Muscle layer of duodenum (tissue), 2 donors: Measurements from ENCODE around the gene CNBD2.
"Not testable (repeated sequence)": the region's sequence is repeated elsewhere in the genome, so short reads cannot be mapped to it uniquely, and the experiment has no call there.

Experiments
- H3K27ac ChIP-seq: one replicate; pipeline ENCODE4 v1.7.0; 2013; ENCODE audit warnings: mild to moderate bottlenecking, low read length
- H3K27me3 ChIP-seq: one replicate; pipeline ENCODE4 v1.7.0; 2013; ENCODE audit warnings: low read depth, mild to moderate bottlenecking, control low read depth, low read length
- H3K36me3 ChIP-seq, 2 donors: one replicate each; pipeline ENCODE4 v1.7.0; 2013; ENCODE audit warnings: low read length in 2 of 2, control low read depth in 1 of 2, mild to moderate bottlenecking in 1 of 2; ENCODE audit not compliant: insufficient read depth in 2 of 2, control insufficient read depth in 1 of 2
- H3K4me1 ChIP-seq, 2 donors: one replicate each; pipeline ENCODE4 v1.7.0; 2013; ENCODE audit warnings: low read length in 2 of 2, mild to moderate bottlenecking in 2 of 2, control low read depth in 1 of 2, moderate library complexity in 1 of 2; ENCODE audit not compliant: insufficient read depth in 2 of 2, control insufficient read depth in 1 of 2
- H3K4me3 ChIP-seq, 2 donors: one replicate each; pipeline ENCODE4 v1.7.0; 2013; ENCODE audit warnings: low read length in 2 of 2, low read depth in 1 of 2, mild to moderate bottlenecking in 1 of 2
- H3K9me3 ChIP-seq, 2 donors: one replicate each; pipeline ENCODE4 v1.7.0; 2013; ENCODE audit warnings: low read length in 2 of 2, control low read depth in 1 of 2, mild to moderate bottlenecking in 1 of 2; ENCODE audit not compliant: control insufficient read depth in 1 of 2
- donor health status: healthy.

CNBD2 gene

DNA sequence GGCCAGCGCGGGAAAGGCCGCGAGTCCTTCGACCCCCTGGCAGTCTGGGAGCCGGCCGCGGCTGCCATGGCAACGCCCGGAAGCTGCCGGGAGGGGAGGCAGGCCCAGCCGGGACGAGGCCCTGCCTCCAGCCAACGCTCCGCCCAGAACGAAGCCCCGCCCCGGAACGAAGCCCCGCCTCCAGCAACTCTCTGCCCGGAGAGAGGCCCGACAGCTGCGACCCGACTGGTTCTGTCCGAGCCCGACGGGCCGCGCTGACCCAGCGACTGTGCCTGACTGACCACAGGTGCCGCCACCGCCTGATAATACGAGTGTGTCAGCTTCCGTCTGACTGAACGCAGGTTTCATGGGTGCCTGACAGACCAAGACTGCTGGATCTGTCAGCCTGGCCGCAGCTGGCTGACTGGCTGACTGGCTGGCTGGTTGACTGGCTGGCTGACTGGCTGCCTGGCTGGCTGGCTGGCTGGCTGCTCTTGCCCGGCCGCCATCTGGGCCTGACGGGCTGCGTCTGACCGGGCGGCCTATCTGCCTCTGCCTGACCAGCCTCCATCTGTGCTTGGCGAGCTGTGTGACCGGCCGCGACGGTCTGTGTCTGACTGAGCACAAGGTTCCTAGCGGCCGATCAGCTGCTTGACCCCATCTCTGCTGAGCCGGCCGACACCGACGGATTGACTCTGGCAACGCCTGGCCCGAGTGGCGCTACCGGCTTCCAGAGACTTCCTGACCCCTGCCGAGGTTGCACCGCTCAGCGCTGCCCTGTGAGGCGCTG is 96.5 kb downstream of the CNBD2 start:
- Histone ChIP-seq H3K9me3 (no peaks in the 10 kb centered on the region), H3K36me3 (no peaks in the 10 kb centered on the region), H3K27ac (peak overlapping the region; percentile 39), H3K4me3 (peak overlapping the region; percentile 70 to 74), H3K27me3 (no peaks in the 10 kb centered on the region), H3K4me1 (peaks cover 3 to 12% of the 10 kb centered on the region in 2 donors)

DNA sequence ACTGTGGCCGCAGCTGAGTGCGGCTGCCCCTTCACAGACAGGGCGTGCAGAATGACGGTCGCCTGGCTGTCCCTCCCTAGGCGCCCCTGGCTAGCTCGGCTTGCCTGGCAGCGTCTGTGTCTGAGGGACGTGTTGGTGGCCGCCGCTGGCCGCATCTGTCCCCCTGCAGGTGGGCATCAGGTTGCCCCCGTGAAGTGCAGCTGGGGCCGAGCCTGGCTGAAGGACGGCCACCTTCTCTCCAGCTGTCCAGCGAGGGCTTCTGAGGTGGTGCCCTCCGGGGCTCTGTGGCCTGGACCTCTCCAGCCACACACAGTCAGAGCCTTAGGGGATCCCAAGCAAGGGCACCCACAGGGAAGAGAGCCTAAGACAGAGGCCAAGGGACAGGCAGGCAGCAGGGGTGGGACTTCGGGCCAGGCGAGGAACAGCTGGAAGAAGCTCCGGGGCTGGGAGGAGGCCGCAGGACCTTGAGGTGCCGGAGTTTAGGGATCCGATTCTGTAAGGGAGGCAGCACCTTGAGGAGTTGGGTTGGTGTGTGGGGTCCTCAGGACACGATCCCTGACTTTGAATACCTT is 97.1 kb downstream of the CNBD2 start:
- Histone ChIP-seq H3K4me1 (peaks cover 3 to 12% of the 10 kb centered on the region in 2 donors), H3K36me3 (no peaks in the 10 kb centered on the region), H3K27ac (no peak overlapping the region), H3K4me3 (peak overlapping the region; percentile 30 to 74), H3K27me3 (no peaks in the 10 kb centered on the region), H3K9me3 (no peaks in the 10 kb centered on the region)

DNA sequence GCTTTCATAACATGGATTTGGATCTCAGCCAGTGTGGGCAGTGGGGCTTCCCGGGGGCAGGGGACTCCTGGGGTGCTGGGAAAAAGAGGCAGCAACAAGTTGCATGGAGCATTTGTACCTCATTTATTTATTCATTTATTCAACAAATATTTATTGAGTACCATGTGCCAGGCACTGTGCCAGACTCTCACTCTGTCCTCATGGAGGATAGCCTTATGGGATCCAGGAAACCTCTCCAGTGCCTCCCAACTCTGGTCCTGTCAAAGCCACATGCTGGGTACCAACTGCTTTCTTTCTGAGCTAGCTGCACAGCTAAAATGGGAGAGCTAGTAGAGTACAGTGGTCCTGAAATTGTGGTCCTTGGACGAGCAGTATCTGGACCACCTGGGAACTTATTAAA is 98.4 kb downstream of the CNBD2 start:
- H3K27me3 ChIP-seq, result no peaks in the 10 kb centered on the region
- H3K9me3 ChIP-seq, result no peaks in the 10 kb centered on the region
- peaks cover 3 to 12% of the 10 kb centered on the region in 2 donors for H3K4me1 ChIP-seq

DNA sequence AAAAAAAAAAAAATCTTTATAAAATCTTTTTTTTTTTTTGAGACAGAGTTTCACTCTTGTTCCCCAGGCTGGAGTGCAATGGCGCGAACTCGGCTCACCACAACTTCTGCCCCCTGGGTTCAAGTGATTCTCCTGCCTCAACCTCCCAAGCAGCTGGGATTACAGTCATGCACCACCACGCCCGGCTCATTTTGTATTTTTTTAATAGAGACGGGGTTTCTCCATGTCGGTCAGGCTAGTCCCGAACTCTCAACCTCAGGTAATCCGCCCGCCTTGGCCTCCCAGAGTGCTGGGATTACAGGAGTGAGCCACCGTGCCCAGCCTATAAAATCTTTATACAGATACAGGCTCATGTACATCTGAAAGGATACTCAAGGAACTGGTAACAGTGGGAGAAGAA is 100.1 kb downstream of the CNBD2 start:
- not testable (repeated sequence) for H3K36me3 ChIP-seq, H3K4me3 ChIP-seq, H3K27me3 ChIP-seq, H3K27ac ChIP-seq, H3K9me3 ChIP-seq
- peaks cover 3 to 12% of the 10 kb centered on the region in 2 donors for H3K4me1 ChIP-seq

More for the DNA sequence above, 98.4 kb downstream of the CNBD2 start:
- H3K4me3 ChIP-seq, result no peak overlapping the region
- no peak overlapping the region for H3K27ac ChIP-seq
- H3K36me3 ChIP-seq, result no peaks in the 10 kb centered on the region

DNA sequence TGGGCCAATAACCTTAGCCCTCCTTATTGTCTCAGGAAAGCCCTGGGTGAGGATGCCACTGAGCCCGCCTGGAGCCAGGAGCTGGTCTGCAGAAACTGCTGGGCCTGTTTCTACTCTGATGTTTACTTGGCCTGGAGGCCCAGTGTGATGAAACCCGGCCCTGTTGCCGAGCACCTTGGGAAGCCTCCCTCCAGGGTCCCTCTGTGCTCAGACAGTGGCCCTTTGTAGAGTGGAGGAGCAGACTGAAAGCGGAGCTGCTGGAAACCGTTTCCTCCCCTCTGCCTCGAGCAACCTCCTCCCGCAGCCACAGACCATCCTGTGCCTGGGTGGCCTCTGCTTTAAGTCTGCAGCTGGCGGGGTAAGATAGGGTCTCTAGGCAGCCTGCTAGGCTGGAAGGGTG is 102.1 kb downstream of the CNBD2 start:
- no peak overlapping the region for H3K4me3 ChIP-seq
- no peak overlapping the region for H3K27ac ChIP-seq
- no peaks in the 10 kb centered on the region for H3K27me3 ChIP-seq
- no peaks in the 10 kb centered on the region for H3K9me3 ChIP-seq
- H3K36me3 ChIP-seq, result no peaks in the 10 kb centered on the region
- H3K4me1 ChIP-seq, result peaks cover 0 to 2% of the 10 kb centered on the region in 2 donors

DNA sequence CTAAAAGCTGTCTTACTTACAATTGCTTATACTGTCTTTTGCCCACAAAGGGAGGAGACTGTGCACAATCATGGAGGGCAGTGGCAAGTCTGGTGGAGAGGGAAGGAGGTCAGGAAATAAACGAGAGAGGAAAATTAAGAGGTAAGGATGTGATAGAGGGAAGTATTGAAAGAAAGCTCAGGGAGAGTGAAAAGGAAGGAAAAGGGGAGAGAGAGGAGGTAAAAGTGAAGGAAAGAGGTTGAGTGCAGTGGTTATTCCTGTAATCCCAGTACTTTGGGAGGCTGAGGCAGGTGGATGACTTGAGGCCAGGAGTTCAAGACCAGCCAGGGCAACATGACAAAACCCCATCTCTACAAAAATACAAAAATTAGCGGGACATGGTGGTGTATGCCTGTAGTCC is 103.5 kb downstream of the CNBD2 start:
- Histone ChIP-seq H3K4me3 (no peak overlapping the region), H3K36me3 (no peaks in the 10 kb centered on the region), H3K4me1 (no peaks in the 10 kb centered on the region), H3K27ac (no peak overlapping the region), H3K27me3 (no peaks in the 10 kb centered on the region), H3K9me3 (no peaks in the 10 kb centered on the region)

DNA sequence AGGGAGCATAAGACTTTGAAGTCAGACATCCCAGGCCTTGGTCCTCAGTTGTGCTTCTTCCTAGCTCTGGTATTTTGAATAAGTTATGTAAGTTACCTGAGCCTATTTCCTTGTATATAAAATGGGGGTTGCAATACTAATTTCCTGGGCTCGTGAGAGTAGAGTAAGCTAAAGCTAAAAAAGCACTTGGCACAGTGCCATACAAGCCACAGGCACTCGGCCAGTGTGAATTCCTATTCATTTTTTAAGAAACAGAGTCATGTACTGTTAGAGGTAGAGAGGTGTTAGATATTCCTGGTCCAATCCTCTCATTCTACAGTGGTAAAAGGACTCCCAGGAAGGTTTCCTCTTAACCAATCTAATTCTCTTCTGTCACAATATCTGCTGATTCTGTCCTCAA is 106.6 kb downstream of the CNBD2 start:
- H3K4me3 ChIP-seq, result no peak overlapping the region
- no peak overlapping the region for H3K27ac ChIP-seq
- H3K9me3 ChIP-seq, result no peaks in the 10 kb centered on the region
- no peaks in the 10 kb centered on the region for H3K27me3 ChIP-seq
- H3K4me1 ChIP-seq, result no peaks in the 10 kb centered on the region
- H3K36me3 ChIP-seq, result no peaks in the 10 kb centered on the region

DNA sequence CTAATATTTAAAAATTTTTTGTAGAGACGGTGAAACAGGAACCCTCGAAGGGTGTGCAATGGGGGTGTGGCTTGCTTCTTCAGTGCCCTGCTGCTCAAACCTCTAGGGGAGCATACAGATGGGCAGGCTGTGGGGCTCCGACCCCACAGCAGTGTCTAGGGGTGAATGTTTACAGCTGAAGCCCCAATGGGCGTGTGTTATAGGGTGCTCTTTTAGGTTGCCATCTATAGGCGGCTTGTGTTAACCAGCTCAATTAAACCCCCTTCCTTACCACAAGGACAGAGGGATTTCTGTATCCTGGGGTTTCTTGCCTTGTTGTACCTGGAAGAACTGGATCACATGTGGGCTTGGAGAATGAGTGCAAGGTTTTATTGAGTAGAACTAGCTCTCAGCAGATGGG is 109.4 kb downstream of the CNBD2 start:
- H3K27me3 ChIP-seq, H3K4me1 ChIP-seq, H3K36me3 ChIP-seq, H3K27ac ChIP-seq, H3K4me3 ChIP-seq, H3K9me3 ChIP-seq: not testable (repeated sequence)

DNA sequence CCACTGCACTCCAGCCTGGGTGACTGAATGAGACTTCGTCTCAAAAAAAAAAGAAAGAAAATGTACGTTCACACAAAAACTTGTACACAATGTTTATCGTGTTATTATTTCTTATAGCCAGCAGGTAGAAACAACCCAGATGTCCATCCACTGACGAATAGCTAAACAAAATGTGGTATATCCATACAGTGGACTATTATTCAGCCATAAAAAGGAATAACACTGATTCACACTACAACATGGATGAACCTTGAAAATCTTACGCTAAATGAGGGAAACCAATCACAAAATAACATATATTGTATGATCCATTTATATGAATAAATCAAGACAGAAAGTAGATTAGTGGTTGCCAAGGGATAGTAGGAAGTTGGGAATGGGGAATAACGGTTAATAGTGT is 111.1 kb downstream of the CNBD2 start:
- Histone ChIP-seq H3K4me3 (no peak overlapping the region), H3K9me3 (peaks cover 0 to 3% of the 10 kb centered on the region in 2 donors), H3K36me3 (no peaks in the 10 kb centered on the region), H3K27me3 (no peaks in the 10 kb centered on the region), H3K27ac (no peak overlapping the region), H3K4me1 (no peaks in the 10 kb centered on the region)

DNA sequence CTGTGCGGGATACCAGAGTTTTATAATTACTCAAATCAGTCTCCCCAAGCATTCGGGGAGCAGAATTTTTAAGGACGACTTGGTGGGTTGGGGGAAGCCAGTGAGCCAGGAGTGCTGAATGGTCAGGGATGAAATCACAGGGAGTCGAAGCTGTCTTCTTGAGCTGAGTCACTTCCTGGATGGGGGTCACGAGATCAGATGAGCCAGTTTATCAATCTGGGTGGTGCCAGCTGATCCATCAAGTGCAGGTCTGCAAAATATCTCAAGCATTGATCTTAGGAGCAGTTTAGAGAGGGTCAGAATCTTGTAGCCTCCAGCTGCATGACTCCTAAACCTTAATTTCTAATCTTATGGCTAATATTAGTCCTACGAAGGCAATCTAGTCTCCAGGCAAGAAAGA is 111.6 kb downstream of the CNBD2 start:
- not testable (repeated sequence) for H3K36me3 ChIP-seq, H3K4me3 ChIP-seq, H3K4me1 ChIP-seq, H3K9me3 ChIP-seq, H3K27me3 ChIP-seq, H3K27ac ChIP-seq
